Measurements from ENCODE around the gene HAPSTR1.

- TF ChIP-seq CTCF (conservative IDR thresholded peaks at IDR 0.05) (no peak), EZH2 (IDR thresholded peaks at IDR 0.05; ENCODE audit: low read depth) (no peak)
Observed at GRCh38 chr16:9068886-9069285, 22.6 kb upstream of the HAPSTR1 start.

Measured in PC-9 (cell line).